Measurements from ENCODE around the gene FEM1C. TPM values are rescaled to one million over a fixed set of nuclear protein-coding genes. Genes with fewer than 3 reads are reported as not detected.

FEM1C gene
- total and polyA plus RNA-seq, 10 donors = 3.1 to 22.7 (median 16.9) TPM

DNA sequence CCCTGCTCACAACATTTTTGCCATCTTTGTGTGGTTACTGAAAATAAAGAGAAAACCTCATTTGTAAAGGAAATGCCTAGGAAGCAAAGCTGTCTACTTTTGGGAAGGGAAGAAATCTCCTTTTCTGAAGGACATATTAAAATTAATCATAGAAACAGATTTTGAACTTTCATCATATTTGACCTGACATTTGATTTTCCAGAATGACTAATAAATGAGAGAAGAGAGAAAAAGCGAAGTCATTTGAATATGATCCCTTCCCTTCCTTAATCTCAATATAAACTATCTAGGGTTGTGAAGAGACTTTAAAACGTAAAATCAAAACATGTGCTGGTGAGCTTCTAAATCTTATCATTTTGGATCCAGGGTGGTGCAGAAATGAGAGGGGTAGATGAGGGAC is 66.3 kb downstream of the FEM1C start:
- no peaks in the 10 kb centered on the region for H3K4me1 ChIP-seq
- H3K4me3 ChIP-seq = no peak overlapping the region
- H3K27me3 ChIP-seq (replicated peaks in 1 of 7) = peaks cover 0 to 6% (median 0%) of the 10 kb centered on the region in 7 donors
- H3K9me3 ChIP-seq = no peaks in the 10 kb centered on the region
- H3K27ac ChIP-seq = no peak overlapping the region
- TF ChIP-seq POLR2A (IDR thresholded peaks at IDR 0.05) = no peak
- DNase-seq = no peak
- intact Hi-C loops (cut with DNase I; ENCODE audit: low total_unique reads) = no loop called here
- H3K36me3 ChIP-seq = no peaks in the 10 kb centered on the region
- WGBS, 5 donors = 68 to 86% (median 81%) methylated on average over 2 of the region's 2 CpGs

DNA sequence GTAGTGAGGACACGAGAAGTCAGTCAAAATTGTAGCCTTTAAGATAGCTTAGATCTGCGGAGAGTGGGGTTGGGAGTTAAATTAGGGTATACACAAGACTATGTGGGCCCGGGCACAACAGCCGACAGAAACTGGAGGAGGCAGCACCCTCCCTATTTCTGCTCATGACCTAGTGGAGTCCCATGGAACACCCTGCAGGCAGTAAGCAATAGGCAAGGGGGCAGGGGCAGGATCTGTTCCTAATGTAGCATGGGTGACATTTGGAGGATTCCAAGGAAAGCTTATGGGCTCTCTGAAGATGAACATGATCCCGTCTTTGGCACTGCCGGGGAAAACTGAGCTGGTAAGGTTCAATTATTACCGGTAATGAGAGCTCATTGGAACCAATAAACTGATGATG is 67.0 kb downstream of the FEM1C start:
- WGBS, 5 donors = 81 to 98% (median 84%) methylated on average over 7 of the region's 7 CpGs
- DNase-seq = no peak
- Histone ChIP-seq H3K4me3 (no peak overlapping the region), H3K4me1 (no peaks in the 10 kb centered on the region), H3K27ac (no peak overlapping the region), H3K9me3 (no peaks in the 10 kb centered on the region), H3K27me3 (replicated peaks in 1 of 7) (peaks cover 0 to 6% (median 0%) of the 10 kb centered on the region in 7 donors), H3K36me3 (no peaks in the 10 kb centered on the region)
- intact Hi-C loops (cut with DNase I; ENCODE audit: low total_unique reads) = no loop called here
- TF ChIP-seq POLR2AphosphoS5 (IDR thresholded peaks at IDR 0.05) (no peak), POLR2A (IDR thresholded peaks at IDR 0.05) (no peak)
- TF ChIP-seq, protein P1, sequence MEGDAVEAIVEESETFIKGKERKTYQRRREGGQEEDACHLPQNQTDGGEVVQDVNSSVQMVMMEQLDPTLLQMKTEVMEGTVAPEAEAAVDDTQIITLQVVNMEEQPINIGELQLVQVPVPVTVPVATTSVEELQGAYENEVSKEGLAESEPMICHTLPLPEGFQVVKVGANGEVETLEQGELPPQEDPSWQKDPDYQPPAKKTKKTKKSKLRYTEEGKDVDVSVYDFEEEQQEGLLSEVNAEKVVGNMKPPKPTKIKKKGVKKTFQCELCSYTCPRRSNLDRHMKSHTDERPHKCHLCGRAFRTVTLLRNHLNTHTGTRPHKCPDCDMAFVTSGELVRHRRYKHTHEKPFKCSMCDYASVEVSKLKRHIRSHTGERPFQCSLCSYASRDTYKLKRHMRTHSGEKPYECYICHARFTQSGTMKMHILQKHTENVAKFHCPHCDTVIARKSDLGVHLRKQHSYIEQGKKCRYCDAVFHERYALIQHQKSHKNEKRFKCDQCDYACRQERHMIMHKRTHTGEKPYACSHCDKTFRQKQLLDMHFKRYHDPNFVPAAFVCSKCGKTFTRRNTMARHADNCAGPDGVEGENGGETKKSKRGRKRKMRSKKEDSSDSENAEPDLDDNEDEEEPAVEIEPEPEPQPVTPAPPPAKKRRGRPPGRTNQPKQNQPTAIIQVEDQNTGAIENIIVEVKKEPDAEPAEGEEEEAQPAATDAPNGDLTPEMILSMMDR (IDR thresholded peaks at IDR 0.05 in 8 of 11, conservative IDR thresholded peaks at IDR 0.05 in 3 of 11) = no peak

DNA sequence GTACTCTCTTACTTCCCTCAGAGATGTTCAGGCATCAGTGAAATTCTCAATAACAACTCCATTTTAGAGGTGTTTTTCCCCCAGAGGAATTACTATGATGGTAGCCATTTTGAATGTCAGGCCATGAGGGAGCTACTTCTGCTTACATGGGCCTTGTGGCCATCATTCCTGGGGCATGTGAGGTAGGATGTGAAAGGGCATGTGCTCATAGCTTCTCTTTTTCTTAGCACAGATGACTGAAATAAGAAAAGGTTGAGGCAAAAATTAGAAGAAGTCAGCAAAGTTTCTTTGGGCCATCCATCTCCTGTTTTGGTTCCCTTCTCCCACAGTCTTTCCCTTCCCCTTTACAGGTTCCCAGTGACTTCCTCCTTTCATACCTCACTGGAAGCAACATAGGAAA is 68.8 kb downstream of the FEM1C start:
- H3K27ac ChIP-seq = peak overlapping the region in 2 of 8 donors; percentile 25 to 41
- DNase-seq = no peak
- intact Hi-C loops (cut with DNase I; ENCODE audit: low total_unique reads) = no loop called here
- no peaks in the 10 kb centered on the region for H3K9me3 ChIP-seq
- no peak overlapping the region for H3K4me3 ChIP-seq
- peaks cover 0 to 9% (median 0%) of the 10 kb centered on the region in 7 donors for H3K27me3 ChIP-seq (replicated peaks in 1 of 7)
- no peak for TF ChIP-seq POLR2A (IDR thresholded peaks at IDR 0.05)
- TF ChIP-seq, protein P1 (IDR thresholded peaks at IDR 0.05 in 8 of 11, conservative IDR thresholded peaks at IDR 0.05 in 3 of 11) = no peak
- TF ChIP-seq POLR2AphosphoS5 (IDR thresholded peaks at IDR 0.05) = no peak
- no peaks in the 10 kb centered on the region for H3K4me1 ChIP-seq
- no peaks in the 10 kb centered on the region for H3K36me3 ChIP-seq

DNA sequence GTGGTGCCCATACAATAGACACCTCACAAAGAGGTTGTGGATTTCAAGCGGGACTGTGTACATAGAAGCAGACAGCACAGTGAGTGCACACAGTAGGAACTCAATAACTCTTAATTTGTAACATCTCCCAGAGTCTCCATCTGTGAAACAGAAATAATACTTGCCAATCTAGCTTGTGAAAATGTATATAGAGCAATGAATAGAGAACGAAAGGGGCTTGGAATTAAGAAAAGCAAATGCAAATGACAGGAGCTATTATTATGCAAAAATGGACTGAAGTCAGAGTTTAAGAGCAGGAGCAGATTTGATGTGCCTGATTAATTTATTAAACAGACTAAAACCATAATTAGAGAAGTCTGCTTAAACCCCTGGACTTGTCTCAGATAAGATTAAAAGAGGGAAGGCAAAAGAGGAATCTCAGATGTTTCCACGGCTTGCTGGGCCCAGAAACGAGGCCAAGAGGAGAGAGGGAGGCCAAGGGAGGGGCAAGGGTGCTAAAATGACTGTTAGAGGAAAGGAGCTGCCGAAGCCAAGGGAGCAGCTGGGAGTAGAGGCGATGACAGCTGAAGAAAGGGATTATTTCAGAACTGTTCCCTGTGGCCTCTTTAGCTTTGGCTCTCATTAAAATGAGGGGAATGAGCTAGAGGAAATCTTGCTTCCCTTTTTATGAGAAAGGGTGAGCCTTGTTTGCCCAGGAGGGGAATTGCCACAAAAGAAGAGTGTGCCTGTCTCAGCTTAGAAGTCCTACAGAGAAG is 72.1 kb downstream of the FEM1C start:
- Histone ChIP-seq H3K27ac (no peak overlapping the region), H3K27me3 (replicated peaks in 1 of 7) (peaks cover 0 to 20% (median 0%) of the 10 kb centered on the region in 7 donors), H3K9me3 (no peaks in the 10 kb centered on the region), H3K36me3 (no peaks in the 10 kb centered on the region), H3K4me1 (no peaks in the 10 kb centered on the region), H3K4me3 (no peak overlapping the region)
- intact Hi-C loops (cut with DNase I; ENCODE audit: low total_unique reads) = no loop called here
- DNase-seq = no peak
- TF ChIP-seq, protein P1 (IDR thresholded peaks at IDR 0.05 in 8 of 11, conservative IDR thresholded peaks at IDR 0.05 in 3 of 11) = no peak
- TF ChIP-seq POLR2AphosphoS5 (IDR thresholded peaks at IDR 0.05) = no peak
- 38 to 52% (median 45%) methylated on average over 6 of the region's 6 CpGs for WGBS, 5 donors

All from spleen (tissue), 11 donors.